ENCODE measurements around the gene GAREM1. TPM values are rescaled to one million over a fixed set of nuclear protein-coding genes. Genes with fewer than 3 reads are reported as not detected.
A peak's percentile ranks its signal among the peaks of the same experiment; 100 is the strongest.

The GAREM1 gene
- total RNA-seq, 2 donors from 2014 or later = 12.0 to 15.4 TPM

DNA sequence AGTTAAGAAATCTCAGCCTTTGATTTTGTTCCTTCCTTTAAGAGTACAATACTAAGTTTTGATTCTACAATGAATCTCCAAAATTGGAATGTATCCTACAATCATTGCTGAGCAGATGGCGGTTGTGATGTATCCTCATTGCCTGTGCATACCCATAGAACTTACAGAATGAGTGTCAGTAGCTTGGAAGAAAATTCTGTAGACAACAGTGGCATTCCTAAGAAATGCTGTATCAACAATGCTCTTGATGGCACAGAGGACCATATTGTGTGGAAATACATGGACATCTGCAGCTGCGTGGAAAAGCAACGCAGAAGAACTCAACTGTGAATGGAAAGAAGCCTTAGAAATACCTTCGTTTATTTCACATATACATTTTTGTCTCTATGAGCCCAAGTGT is 30.2 kb downstream of the GAREM1 start:
- Histone ChIP-seq H3K27ac (no peak overlapping the region), H3K4me1 (ENCODE audit: control insufficient read depth in 1 of 2, low read depth in 2 of 2) (peaks cover 14 to 60% of the 10 kb centered on the region in 2 donors), H3K4me3 (no peak overlapping the region), H3K9me3 (no peaks in the 10 kb centered on the region), H3K27me3 (replicated peaks; ENCODE audit: insufficient read depth) (no peaks in the 10 kb centered on the region), H3K36me3 (no peaks in the 10 kb centered on the region)
- ATAC-seq (ENCODE audit: insufficient number of reproducible peaks, low FRiP score, low read depth) (no peak), DNase-seq (ENCODE audit: low spot score) (no peak)
- TF ChIP-seq, protein P1, sequence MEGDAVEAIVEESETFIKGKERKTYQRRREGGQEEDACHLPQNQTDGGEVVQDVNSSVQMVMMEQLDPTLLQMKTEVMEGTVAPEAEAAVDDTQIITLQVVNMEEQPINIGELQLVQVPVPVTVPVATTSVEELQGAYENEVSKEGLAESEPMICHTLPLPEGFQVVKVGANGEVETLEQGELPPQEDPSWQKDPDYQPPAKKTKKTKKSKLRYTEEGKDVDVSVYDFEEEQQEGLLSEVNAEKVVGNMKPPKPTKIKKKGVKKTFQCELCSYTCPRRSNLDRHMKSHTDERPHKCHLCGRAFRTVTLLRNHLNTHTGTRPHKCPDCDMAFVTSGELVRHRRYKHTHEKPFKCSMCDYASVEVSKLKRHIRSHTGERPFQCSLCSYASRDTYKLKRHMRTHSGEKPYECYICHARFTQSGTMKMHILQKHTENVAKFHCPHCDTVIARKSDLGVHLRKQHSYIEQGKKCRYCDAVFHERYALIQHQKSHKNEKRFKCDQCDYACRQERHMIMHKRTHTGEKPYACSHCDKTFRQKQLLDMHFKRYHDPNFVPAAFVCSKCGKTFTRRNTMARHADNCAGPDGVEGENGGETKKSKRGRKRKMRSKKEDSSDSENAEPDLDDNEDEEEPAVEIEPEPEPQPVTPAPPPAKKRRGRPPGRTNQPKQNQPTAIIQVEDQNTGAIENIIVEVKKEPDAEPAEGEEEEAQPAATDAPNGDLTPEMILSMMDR (IDR thresholded peaks at IDR 0.05) = no peak

DNA sequence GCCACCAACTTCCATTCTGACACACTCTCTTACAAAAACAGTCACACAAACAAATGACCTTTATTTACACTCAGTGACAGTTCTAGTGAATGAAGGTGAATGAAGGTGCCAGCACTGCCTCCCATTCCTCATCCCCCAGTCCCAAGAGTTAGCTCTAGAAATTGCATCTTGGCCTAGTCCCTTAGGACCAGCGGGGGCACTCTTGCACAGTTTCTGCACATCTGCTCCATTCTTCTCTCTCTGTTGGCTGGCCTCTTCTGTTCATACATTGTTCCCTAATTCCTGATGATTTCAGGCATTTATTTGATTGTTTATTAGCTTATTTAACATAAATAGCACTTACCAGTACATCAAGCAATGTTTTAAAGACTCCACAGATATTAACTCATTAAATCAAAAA is 30.9 kb downstream of the GAREM1 start:
- Histone ChIP-seq H3K27me3 (replicated peaks; ENCODE audit: insufficient read depth) (no peaks in the 10 kb centered on the region), H3K4me1 (ENCODE audit: control insufficient read depth in 1 of 2, low read depth in 2 of 2) (peaks cover 14 to 65% of the 10 kb centered on the region in 2 donors), H3K36me3 (no peaks in the 10 kb centered on the region), H3K27ac (no peak overlapping the region), H3K4me3 (no peak overlapping the region), H3K9me3 (no peaks in the 10 kb centered on the region)
- ATAC-seq (ENCODE audit: insufficient number of reproducible peaks, low FRiP score, low read depth) (no peak), DNase-seq (ENCODE audit: low spot score) (no peak)
- TF ChIP-seq, protein P1 (IDR thresholded peaks at IDR 0.05) = no peak

DNA sequence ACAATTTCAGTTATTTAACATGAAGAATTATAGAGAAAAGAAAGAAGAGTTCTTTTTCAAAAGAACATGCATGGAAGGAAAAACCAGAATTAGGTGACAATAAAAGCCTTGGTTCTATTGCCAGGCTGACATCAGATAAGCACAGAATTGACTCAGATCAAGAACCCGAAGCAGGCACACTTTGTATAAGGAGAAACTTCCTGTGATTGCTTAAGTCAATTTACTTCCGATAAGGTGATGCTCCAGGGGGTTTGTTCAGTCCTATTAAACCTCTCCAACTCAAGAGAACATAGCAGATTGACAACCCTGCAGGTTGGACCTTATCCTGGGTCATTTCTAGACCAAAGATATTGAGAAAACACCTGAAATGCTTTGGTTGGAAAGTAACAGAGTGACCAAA is 31.4 kb downstream of the GAREM1 start:
- ATAC-seq (ENCODE audit: insufficient number of reproducible peaks, low FRiP score, low read depth) (no peak), DNase-seq (ENCODE audit: low spot score) (no peak)
- Histone ChIP-seq H3K36me3 (no peaks in the 10 kb centered on the region), H3K27ac (no peak overlapping the region), H3K27me3 (replicated peaks; ENCODE audit: insufficient read depth) (no peaks in the 10 kb centered on the region), H3K9me3 (no peaks in the 10 kb centered on the region), H3K4me1 (ENCODE audit: control insufficient read depth in 1 of 2, low read depth in 2 of 2) (peaks cover 14 to 65% of the 10 kb centered on the region in 2 donors), H3K4me3 (no peak overlapping the region)
- TF ChIP-seq, protein P1 (IDR thresholded peaks at IDR 0.05) = no peak

DNA sequence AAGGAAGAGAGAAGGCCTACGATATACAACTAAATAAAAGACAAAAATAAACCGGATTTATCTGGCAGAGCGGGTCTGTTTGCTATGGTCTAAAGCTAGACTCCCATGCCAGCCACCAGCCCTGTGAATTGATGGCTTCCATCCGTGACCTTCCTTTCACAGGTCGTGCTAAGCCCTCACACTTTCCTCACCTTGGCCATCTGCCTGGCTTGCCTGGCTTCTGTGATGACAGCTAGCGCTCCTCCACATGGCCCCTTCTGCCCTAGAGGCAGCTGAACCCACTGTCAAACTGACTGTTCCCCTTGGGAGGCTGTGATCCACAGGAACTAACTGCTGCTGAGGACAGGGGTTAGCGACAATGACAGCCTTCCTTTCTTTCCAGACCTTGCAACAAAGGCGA is 32.5 kb downstream of the GAREM1 start:
- no peak for ATAC-seq (ENCODE audit: insufficient number of reproducible peaks, low FRiP score, low read depth)

DNA sequence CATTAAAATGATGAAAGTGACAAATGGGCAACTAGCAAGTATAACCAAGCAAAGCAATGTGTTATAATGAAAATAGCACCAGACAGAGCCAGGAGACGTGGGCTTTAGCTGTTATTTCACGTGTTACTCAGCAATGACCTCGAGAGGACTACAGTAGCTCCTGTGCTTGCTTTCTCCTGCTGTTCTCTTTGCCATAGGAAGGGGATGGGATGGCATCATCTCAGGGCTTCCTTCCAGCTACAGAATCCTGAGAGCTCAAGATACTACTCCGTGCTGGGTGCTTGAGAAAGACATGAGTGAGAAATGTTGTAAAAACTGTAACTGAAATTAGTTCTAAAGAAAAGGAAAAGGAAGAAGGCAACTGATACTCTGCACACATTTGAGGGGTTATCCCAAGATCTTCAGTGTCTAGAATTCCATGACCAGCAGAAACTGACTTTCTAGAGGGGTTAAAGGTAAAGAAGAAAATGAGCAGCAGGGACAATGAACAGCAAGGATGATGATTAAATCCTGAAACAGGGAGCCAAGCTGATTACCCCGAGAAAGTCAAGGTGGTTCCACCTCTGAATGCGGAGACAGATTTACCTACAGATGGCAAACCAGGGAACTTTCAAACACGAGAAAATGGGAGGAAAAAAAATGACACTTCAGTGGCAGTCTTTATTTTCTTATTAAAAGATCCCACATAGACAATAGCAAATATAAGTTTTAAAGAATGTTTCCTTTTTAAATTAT is 33.4 kb downstream of the GAREM1 start:
- DNase-seq (ENCODE audit: low spot score) = no peak
- H3K4me3 ChIP-seq = no peak overlapping the region
- ATAC-seq (ENCODE audit: insufficient number of reproducible peaks, low FRiP score, low read depth) = no peak
- H3K9me3 ChIP-seq = no peaks in the 10 kb centered on the region
- TF ChIP-seq, protein P1 (IDR thresholded peaks at IDR 0.05) = no peak
- peak overlapping the region in 1 of 2 donors; percentile 20 for H3K27ac ChIP-seq
- H3K4me1 ChIP-seq (ENCODE audit: control insufficient read depth in 1 of 2, low read depth in 2 of 2) = peaks cover 17 to 59% of the 10 kb centered on the region in 2 donors
- H3K27me3 ChIP-seq (replicated peaks; ENCODE audit: insufficient read depth) = no peaks in the 10 kb centered on the region
- H3K36me3 ChIP-seq = no peaks in the 10 kb centered on the region

More for the DNA sequence above, 32.5 kb downstream of the GAREM1 start:
- H3K4me1 ChIP-seq (ENCODE audit: control insufficient read depth in 1 of 2, low read depth in 2 of 2) = peaks cover 17 to 65% of the 10 kb centered on the region in 2 donors
- H3K27ac ChIP-seq = peak overlapping the region; percentile 36 to 42
- H3K9me3 ChIP-seq = no peaks in the 10 kb centered on the region
- DNase-seq (ENCODE audit: low spot score) = no peak
- H3K4me3 ChIP-seq = no peak overlapping the region
- no peaks in the 10 kb centered on the region for H3K27me3 ChIP-seq (replicated peaks; ENCODE audit: insufficient read depth)
- TF ChIP-seq, protein P1 (IDR thresholded peaks at IDR 0.05) = no peak
- H3K36me3 ChIP-seq = no peaks in the 10 kb centered on the region
